Measurements from ENCODE around the gene ANO8.
"Not testable (repeated sequence)": the region's sequence is repeated elsewhere in the genome, so short reads cannot be mapped to it uniquely, and the experiment has no call there.

GRCh38 chr19:17363852-17364605 lies 29.4 kb upstream of the ANO8 start:
- not testable (repeated sequence) for TF ChIP-seq CTCF (conservative IDR thresholded peaks at IDR 0.05); ZFX (IDR thresholded peaks at IDR 0.05)
